GM19395 (cell line): ENCODE measurements around the gene CYB5R3.
"Not testable (repeated sequence)": the region's sequence is repeated elsewhere in the genome, so short reads cannot be mapped to it uniquely, and the experiment has no call there.

Experiments
- ATAC-seq: cut with Tn5 transposase; IDR thresholded peaks from one replicate; pipeline ENCODE4 v1.9.1; 2021; ENCODE audit warnings: mild to moderate bottlenecking, moderate library complexity; ENCODE audit not compliant: unreplicated experiment

The CYB5R3 gene

GRCh38 chr22:42608136-42608822 lies 40.9 kb downstream of the CYB5R3 start:
- no peak for ATAC-seq

GRCh38 chr22:42607641-42608040 lies 41.6 kb downstream of the CYB5R3 start:
- ATAC-seq, result not testable (repeated sequence)

- ATAC-seq, result no peak
Observed at GRCh38 chr22:42604403-42604802, 44.8 kb downstream of the CYB5R3 start.

GRCh38 chr22:42603427-42603826 lies 45.8 kb downstream of the CYB5R3 start:
- no peak for ATAC-seq

- no peak for ATAC-seq
Observed at GRCh38 chr22:42602470-42602869, 46.7 kb downstream of the CYB5R3 start.

- ATAC-seq, result no peak
Observed at GRCh38 chr22:42601879-42602465, 47.2 kb downstream of the CYB5R3 start.

- ATAC-seq, result no peak
Observed at GRCh38 chr22:42596863-42597530, 52.2 kb downstream of the CYB5R3 start.

- no peak for ATAC-seq
Observed at GRCh38 chr22:42596336-42596735, 52.9 kb downstream of the CYB5R3 start.

GRCh38 chr22:42595434-42595833 lies 53.8 kb downstream of the CYB5R3 start:
- no peak for ATAC-seq

- ATAC-seq, result no peak
Observed at GRCh38 chr22:42591987-42592386, 57.2 kb downstream of the CYB5R3 start.

- ATAC-seq, result no peak
Observed at GRCh38 chr22:42587588-42588175, 61.5 kb downstream of the CYB5R3 start.

- no peak for ATAC-seq
Observed at GRCh38 chr22:42586381-42586780, 62.8 kb downstream of the CYB5R3 start.

GRCh38 chr22:42585096-42585495 lies 64.1 kb downstream of the CYB5R3 start:
- no peak for ATAC-seq

GRCh38 chr22:42584364-42584940 lies 64.7 kb downstream of the CYB5R3 start:
- no peak for ATAC-seq

- no peak for ATAC-seq
Observed at GRCh38 chr22:42582987-42583386, 66.2 kb downstream of the CYB5R3 start.

GRCh38 chr22:42581762-42582716 lies 67.2 kb downstream of the CYB5R3 start:
- no peak for ATAC-seq

- not testable (repeated sequence) for ATAC-seq
Observed at GRCh38 chr22:42581194-42581761, 67.9 kb downstream of the CYB5R3 start.

- ATAC-seq, result not testable (repeated sequence)
Observed at GRCh38 chr22:42580040-42580439, 69.2 kb downstream of the CYB5R3 start.

GRCh38 chr22:42577623-42578240 lies 71.5 kb downstream of the CYB5R3 start:
- ATAC-seq, result no peak
